ENCODE results near the gene RNU6-8. TPM values are rescaled to one million over a fixed set of nuclear protein-coding genes. Genes with fewer than 3 reads are reported as not detected.

The RNU6-8 gene
- total RNA-seq, 2 donors from 2014 or later = not detected

DNA sequence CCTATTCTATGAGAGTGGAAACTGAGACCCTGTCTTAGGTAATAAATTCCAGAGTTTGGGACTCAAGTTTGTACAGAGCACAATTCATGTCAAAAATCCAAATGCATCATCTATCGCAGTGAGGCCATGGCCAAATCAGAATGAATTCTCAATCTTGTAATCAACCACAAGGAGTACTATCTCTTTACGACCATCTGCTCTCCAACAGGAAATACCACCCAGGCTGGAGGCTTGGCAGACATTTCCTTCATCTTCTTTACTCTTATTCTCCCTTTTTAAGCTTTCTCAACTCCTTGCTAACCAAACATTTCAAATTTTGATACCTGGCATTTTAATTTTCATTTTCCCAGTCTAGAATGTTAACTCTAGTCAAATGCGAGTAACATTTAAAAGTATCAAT is 33.9 kb downstream of the RNU6-8 start:
- DNase-seq (no peak), ATAC-seq (no peak)
- TF ChIP-seq CTCF (IDR thresholded peaks at IDR 0.05) (no peak), POLR2A (IDR thresholded peaks at IDR 0.05) (no peak)
- Histone ChIP-seq H3K36me3 (replicated peaks in 1 of 2; ENCODE audit: insufficient read depth in 1 of 2, low read depth in 2 of 2) (no peaks in the 10 kb centered on the region), H3K4me1 (no peaks in the 10 kb centered on the region), H3K27me3 (no peaks in the 10 kb centered on the region), H3K9me3 (no peaks in the 10 kb centered on the region), H3K4me3 (no peak overlapping the region), H3K27ac (no peak overlapping the region)
- intact Hi-C loops (cut with DNase I) = no loop called here
- WGBS, 2 donors = 80 to 90% methylated on average over 3 of the region's 3 CpGs

DNA sequence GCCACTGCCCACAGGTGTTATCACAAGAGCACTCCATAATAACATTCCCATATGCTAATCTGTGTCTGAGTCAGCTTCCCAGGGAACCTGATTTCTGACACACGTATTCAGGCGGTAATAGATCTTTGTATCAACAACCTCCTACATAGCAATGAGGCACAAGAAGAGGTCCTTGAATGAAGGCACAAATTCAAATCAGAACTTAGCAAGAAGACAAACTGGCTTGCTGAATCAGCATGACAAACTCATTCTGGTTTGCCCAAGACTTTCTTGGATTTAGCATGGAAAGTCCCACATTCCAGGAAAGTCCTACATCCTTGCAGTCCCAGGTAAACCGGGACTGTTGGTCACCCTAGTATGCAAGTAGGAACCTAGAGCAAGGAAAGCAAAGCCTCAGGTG is 35.2 kb downstream of the RNU6-8 start:
- no peaks in the 10 kb centered on the region for H3K36me3 ChIP-seq (replicated peaks in 1 of 2; ENCODE audit: insufficient read depth in 1 of 2, low read depth in 2 of 2)
- DNase-seq = no peak
- no peak overlapping the region for H3K4me3 ChIP-seq
- no peak for TF ChIP-seq CTCF (IDR thresholded peaks at IDR 0.05)
- ATAC-seq = no peak
- no peaks in the 10 kb centered on the region for H3K27me3 ChIP-seq
- WGBS, 2 donors = 79 to 82% methylated on average over 2 to 3 of the region's 3 CpGs
- intact Hi-C loops (cut with DNase I) = no loop called here
- H3K4me1 ChIP-seq = no peaks in the 10 kb centered on the region
- no peak overlapping the region for H3K27ac ChIP-seq
- H3K9me3 ChIP-seq = no peaks in the 10 kb centered on the region

DNA sequence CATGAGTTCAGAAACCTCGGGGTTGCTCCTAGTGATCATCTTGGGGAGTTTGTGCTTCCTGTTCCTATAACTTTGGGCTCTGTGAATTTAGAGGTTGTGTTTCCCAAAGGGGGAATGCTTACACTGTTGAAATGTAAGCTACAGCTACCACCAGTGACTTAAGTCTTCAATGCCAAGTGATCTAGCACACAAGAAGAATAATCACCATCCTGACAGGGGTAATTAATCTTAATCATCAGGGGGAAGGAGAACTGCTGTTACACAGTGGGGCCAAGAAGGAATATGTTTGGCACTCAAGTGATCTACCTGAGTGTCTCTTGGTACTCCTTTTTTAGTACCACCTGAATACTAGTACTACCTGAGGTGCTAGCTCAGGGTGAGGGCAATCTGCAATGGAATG is 36.1 kb downstream of the RNU6-8 start:
- TF ChIP-seq CTCF (IDR thresholded peaks at IDR 0.05) (no peak), POLR2A (IDR thresholded peaks at IDR 0.05) (no peak)
- no peaks in the 10 kb centered on the region for H3K9me3 ChIP-seq
- H3K27me3 ChIP-seq = no peaks in the 10 kb centered on the region

GRCh38 chr14:32166029-32166428 is 37.0 kb downstream of the RNU6-8 start:
- no peak overlapping the region for H3K27ac ChIP-seq
- TF ChIP-seq POLR2A (IDR thresholded peaks at IDR 0.05) (no peak), CTCF (IDR thresholded peaks at IDR 0.05) (no peak)
- H3K36me3 ChIP-seq (replicated peaks in 1 of 2; ENCODE audit: insufficient read depth in 1 of 2, low read depth in 2 of 2) = no peaks in the 10 kb centered on the region
- intact Hi-C loops (cut with DNase I) = no loop called here
- WGBS, 2 donors = 84 to 91% methylated on average over 2 of the region's 2 CpGs
- H3K27me3 ChIP-seq = no peaks in the 10 kb centered on the region
- no peaks in the 10 kb centered on the region for H3K9me3 ChIP-seq
- ATAC-seq (no peak), DNase-seq (no peak)
- no peak overlapping the region for H3K4me3 ChIP-seq
- H3K4me1 ChIP-seq = no peaks in the 10 kb centered on the region

More for the DNA sequence above, 36.1 kb downstream of the RNU6-8 start:
- Histone ChIP-seq H3K27ac (no peak overlapping the region), H3K36me3 (replicated peaks in 1 of 2; ENCODE audit: insufficient read depth in 1 of 2, low read depth in 2 of 2) (no peaks in the 10 kb centered on the region), H3K4me1 (no peaks in the 10 kb centered on the region), H3K4me3 (no peak overlapping the region)
- 90 to 100% methylated on average over 1 of the region's 1 CpG for WGBS, 2 donors
- intact Hi-C loops (cut with DNase I) = no loop called here
- ATAC-seq (no peak), DNase-seq (no peak)

Small RNAs within 50 kb of the gene (small RNA-seq; reads per million reads assigned to genes)
- gene RNU6-7 (2.7 reads per million, percentile 77 among the genes with 10 or more reads in this experiment), gene RNU6-8 (not detected)

Other genes with a start within 250 kb of the RNU6-8 start
- 10 to 100 TPM; 52.7 to 58.4 TPM for gene ARHGAP5, start 126.0 kb downstream of the RNU6-8 start, total RNA-seq
- not detected for gene RNU6-7, start 1.2 kb downstream of the RNU6-8 start, total RNA-seq
- gene AKAP6, start 126.0 kb upstream of the RNU6-8 start, total RNA-seq = 1 to 10 TPM; 2.0 to 2.9 TPM